HCT116 (cell line): ENCODE results near the gene C10orf90.

ENCODE experiments used
- CEBPB ChIP-seq: IDR thresholded peaks from 2 replicates; pipeline ENCODE4 v1.6.1; 2012; ENCODE audit warnings: low read depth
- EZH2phosphoT487 ChIP-seq: fragments of 200-600 bp; IDR thresholded peaks from 2 replicates; pipeline ENCODE4 v1.6.1; 2018; ENCODE audit warnings: antibody characterized with exemption, borderline replicate concordance
- SIN3A ChIP-seq: IDR thresholded peaks from 2 replicates; pipeline ENCODE4 v1.6.1; 2012; ENCODE audit warnings: low read depth
- TF ChIP-seq, protein P1 (sequence below), 3 experiments: fragments of 200-600 bp in 1 of 3; sonication (generic) in 1 of 3; IDR thresholded peaks in 2 of 3; conservative IDR thresholded peaks in 1 of 3; 2 replicates each; pipeline ENCODE4 v1.5.1; 2012 to 2017; ENCODE audit warnings: low read depth in 2 of 3, low read length in 2 of 3, antibody characterized with exemption in 1 of 3, borderline replicate concordance in 1 of 3, control low read depth in 1 of 3, mild to moderate bottlenecking in 1 of 3, mixed read lengths in 1 of 3, mixed run types in 1 of 3, moderate library complexity in 1 of 3; ENCODE audit not compliant: insufficient read depth in 1 of 3

DNA sequence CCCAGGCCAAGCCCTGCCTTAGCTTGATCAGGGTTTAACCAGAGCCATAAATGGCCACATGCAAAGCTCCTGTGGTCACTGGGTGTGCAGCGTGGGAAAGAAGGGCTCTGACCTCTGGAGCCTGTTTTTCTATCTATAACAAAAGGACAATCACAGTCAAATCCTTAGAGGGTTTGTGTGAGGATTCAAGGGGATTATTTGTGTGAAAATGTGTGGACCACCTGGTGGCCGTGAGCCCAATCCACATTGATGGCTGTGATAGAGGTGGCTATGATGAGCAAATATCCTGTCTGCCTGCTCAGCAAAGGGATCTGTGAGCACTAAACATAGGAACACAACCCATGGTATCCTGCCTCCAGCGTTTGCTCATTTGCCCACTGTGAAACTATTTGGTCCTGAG lies 107.1 kb downstream of the C10orf90 start:
- TF ChIP-seq SIN3A (no peak), CEBPB (no peak), EZH2phosphoT487 (no peak)
- TF ChIP-seq, protein P1, sequence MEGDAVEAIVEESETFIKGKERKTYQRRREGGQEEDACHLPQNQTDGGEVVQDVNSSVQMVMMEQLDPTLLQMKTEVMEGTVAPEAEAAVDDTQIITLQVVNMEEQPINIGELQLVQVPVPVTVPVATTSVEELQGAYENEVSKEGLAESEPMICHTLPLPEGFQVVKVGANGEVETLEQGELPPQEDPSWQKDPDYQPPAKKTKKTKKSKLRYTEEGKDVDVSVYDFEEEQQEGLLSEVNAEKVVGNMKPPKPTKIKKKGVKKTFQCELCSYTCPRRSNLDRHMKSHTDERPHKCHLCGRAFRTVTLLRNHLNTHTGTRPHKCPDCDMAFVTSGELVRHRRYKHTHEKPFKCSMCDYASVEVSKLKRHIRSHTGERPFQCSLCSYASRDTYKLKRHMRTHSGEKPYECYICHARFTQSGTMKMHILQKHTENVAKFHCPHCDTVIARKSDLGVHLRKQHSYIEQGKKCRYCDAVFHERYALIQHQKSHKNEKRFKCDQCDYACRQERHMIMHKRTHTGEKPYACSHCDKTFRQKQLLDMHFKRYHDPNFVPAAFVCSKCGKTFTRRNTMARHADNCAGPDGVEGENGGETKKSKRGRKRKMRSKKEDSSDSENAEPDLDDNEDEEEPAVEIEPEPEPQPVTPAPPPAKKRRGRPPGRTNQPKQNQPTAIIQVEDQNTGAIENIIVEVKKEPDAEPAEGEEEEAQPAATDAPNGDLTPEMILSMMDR (IDR thresholded peaks at IDR 0.05 in 2 of 3, conservative IDR thresholded peaks at IDR 0.05 in 1 of 3; ENCODE audit: borderline replicate concordance in 1 of 3, insufficient read depth in 1 of 3, low read depth in 2 of 3, low read length in 2 of 3) = no peak
